Gastrocnemius medialis (tissue), 4 donors: ENCODE measurements around the gene SPARC. TPM values are rescaled to one million over a fixed set of nuclear protein-coding genes. Genes with fewer than 3 reads are reported as not detected.

Source experiments
- ATAC-seq, 2 donors: fragments of 150-250 bp; one replicate each; pipeline ENCODE4 v1.9.1; 2016
- DNase-seq, 2 donors: peaks; one replicate each; pipeline ENCODE4 v3.0.0-alpha.2; 2019
- H3K27ac ChIP-seq, 4 donors: fragments of 200-600 bp; sonication (generic); 1 replicate in 1 of 4; 2 replicates in 3 of 4; pipeline ENCODE4 v1.5.1; 2016 to 2018; ENCODE audit warnings: mild to moderate bottlenecking in 2 of 4, moderate library complexity in 1 of 4
- H3K27me3 ChIP-seq, 3 donors: fragments of 200-600 bp; sonication (generic) in 2 of 3; 1 replicate in 1 of 3; 2 replicates in 2 of 3; pipeline versions ENCODE4 v1.5.1 to v1.6.0; 2016 to 2019; ENCODE audit warnings: mild to moderate bottlenecking in 1 of 3, moderate library complexity in 1 of 3
- H3K36me3 ChIP-seq, 2 donors: fragments of 200-600 bp; sonication (generic) in 1 of 2; one replicate each; pipeline ENCODE4 v1.5.1; 2017 to 2018
- H3K4me1 ChIP-seq, 2 donors: fragments of 200-600 bp; sonication (generic) in 1 of 2; one replicate each; pipeline ENCODE4 v1.5.1; 2016 to 2017; ENCODE audit warnings: mild to moderate bottlenecking in 2 of 2
- H3K4me3 ChIP-seq, 4 donors: fragments of 200-600 bp; sonication (generic) in 3 of 4; 1 replicate in 1 of 4; 2 replicates in 3 of 4; pipeline ENCODE4 v1.5.1; 2016 to 2019; ENCODE audit warnings: mild to moderate bottlenecking in 2 of 4
- H3K9me3 ChIP-seq, 3 donors: fragments of 200-600 bp; sonication (generic) in 2 of 3; 1 replicate in 1 of 3; 2 replicates in 2 of 3; pipeline ENCODE4 v1.5.1; 2016 to 2019
- CTCF ChIP-seq, 5 experiments: fragments of 450-650 bp in 3 of 5; fragments of 200-600 bp in 2 of 5; sonication (generic) in 2 of 5; IDR thresholded peaks in 4 of 5; conservative IDR thresholded peaks in 1 of 5; 1 replicate in 4 of 5; 2 replicates in 1 of 5; pipeline ENCODE4 v1.5.1; 2016 to 2019; ENCODE audit warnings: antibody characterized with exemption in 5 of 5, mild to moderate bottlenecking in 3 of 5, moderate library complexity in 3 of 5
- POLR2A ChIP-seq, 2 donors: fragments of 450-650 bp; IDR thresholded peaks; one replicate each; pipeline ENCODE4 v1.6.1; 2017; ENCODE audit warnings: antibody characterized with exemption in 2 of 2, mild to moderate bottlenecking in 2 of 2, moderate library complexity in 2 of 2
- in situ Hi-C, 4 donors: fragments of 200-750 bp; cut with MboI; loops; one replicate each; pipeline versions ENCODE4 v1.15.0 to v1.8.0; 2017; ENCODE audit warnings: low sequenced_read_pairs in 4 of 4
- intact Hi-C: fragments of 100-400 bp; cut with DNase I; formaldehyde crosslinking; loops from one replicate; pipeline ENCODE4 v1.15.1; 2023; ENCODE audit warnings: low total_unique reads
- total RNA-seq, 4 donors: library from RNA; depleted of rRNA; stranded (reverse); fragments of >200 nt; gene quantifications; one replicate each; pipeline versions ENCODE4 v1.1.0 to v1.2.3, GENCODE V29; 2016

SPARC gene
- total RNA-seq, 4 donors from 2014 or later, result 87.7 to 209 (median 163) TPM

- Histone ChIP-seq H3K4me1 (no peaks in the 10 kb centered on the region), H3K27me3 (no peaks in the 10 kb centered on the region), H3K4me3 (no peak overlapping the region), H3K9me3 (no peaks in the 10 kb centered on the region), H3K27ac (no peak overlapping the region), H3K36me3 (no peaks in the 10 kb centered on the region)
- in situ Hi-C loops (loop anchor here in 1 of 4 donors (10.0 kb wide), 1 partner anchor 208 kb away; no protein-coding TSS in a partner anchor), intact Hi-C loops (no loop called here)
- ATAC-seq (no peak), DNase-seq (no peak)
- no peak for TF ChIP-seq CTCF (IDR thresholded peaks at IDR 0.05 in 4 of 5, conservative IDR thresholded peaks at IDR 0.05 in 1 of 5)
These were observed 44.1 kb downstream of the SPARC start for GRCh38 chr5:151642472-151643140.

DNA sequence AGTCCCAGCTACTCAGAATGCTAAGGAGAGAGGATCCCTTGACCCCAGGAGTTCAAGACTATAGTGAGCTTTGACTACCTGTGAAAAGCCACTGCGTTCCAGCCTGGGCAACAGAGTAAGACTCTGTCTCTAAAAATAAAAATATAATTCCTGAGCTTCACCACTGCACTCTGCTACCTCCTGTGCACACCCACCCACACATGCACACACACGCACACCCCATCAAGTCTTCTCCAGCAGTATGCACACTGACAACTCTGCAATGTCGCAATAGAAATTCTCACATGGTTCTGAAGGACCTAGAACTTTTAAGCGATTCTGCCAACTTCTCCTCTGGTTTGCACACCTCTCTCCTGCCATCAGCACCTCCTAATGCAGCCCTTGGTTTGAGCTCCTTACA, 48.1 kb downstream of the SPARC start:
- Histone ChIP-seq H3K27me3 (no peaks in the 10 kb centered on the region), H3K4me3 (no peak overlapping the region), H3K27ac (no peak overlapping the region), H3K36me3 (no peaks in the 10 kb centered on the region), H3K9me3 (no peaks in the 10 kb centered on the region), H3K4me1 (no peaks in the 10 kb centered on the region)
- ATAC-seq (no peak), DNase-seq (no peak)
- intact Hi-C loops, result no loop called here
- in situ Hi-C loops, result no loop called here
- no peak for TF ChIP-seq CTCF (IDR thresholded peaks at IDR 0.05 in 4 of 5, conservative IDR thresholded peaks at IDR 0.05 in 1 of 5)
- TF ChIP-seq POLR2A (IDR thresholded peaks at IDR 0.05), result no peak

- Histone ChIP-seq H3K4me1 (no peaks in the 10 kb centered on the region), H3K4me3 (no peak overlapping the region), H3K27ac (no peak overlapping the region), H3K36me3 (no peaks in the 10 kb centered on the region), H3K27me3 (no peaks in the 10 kb centered on the region), H3K9me3 (no peaks in the 10 kb centered on the region)
- no peak for DNase-seq
- no peak for ATAC-seq
- intact Hi-C loops (no loop called here), in situ Hi-C loops (no loop called here)
- no peak for TF ChIP-seq POLR2A (IDR thresholded peaks at IDR 0.05)
- no peak for TF ChIP-seq CTCF (IDR thresholded peaks at IDR 0.05 in 4 of 5, conservative IDR thresholded peaks at IDR 0.05 in 1 of 5)
These were observed 49.0 kb downstream of the SPARC start for GRCh38 chr5:151637676-151638075.

- no peak for ATAC-seq
- no peak for DNase-seq
These were observed 52.8 kb downstream of the SPARC start for GRCh38 chr5:151633892-151634291.

More at GRCh38 chr5:151633892-151634291, 52.8 kb downstream of the SPARC start:
- in situ Hi-C loops (no loop called here), intact Hi-C loops (no loop called here)
- H3K9me3 ChIP-seq, result no peaks in the 10 kb centered on the region
- no peaks in the 10 kb centered on the region for H3K36me3 ChIP-seq
- H3K27ac ChIP-seq, result no peak overlapping the region
- no peaks in the 10 kb centered on the region for H3K27me3 ChIP-seq
- no peak for TF ChIP-seq POLR2A (IDR thresholded peaks at IDR 0.05)
- TF ChIP-seq CTCF (IDR thresholded peaks at IDR 0.05 in 4 of 5, conservative IDR thresholded peaks at IDR 0.05 in 1 of 5), result no peak
- no peaks in the 10 kb centered on the region for H3K4me1 ChIP-seq
- no peak overlapping the region for H3K4me3 ChIP-seq
